NCI-H2196 (cell line): ENCODE data around the gene ANKMY1.

Experiments
- DNase-seq: peaks from one replicate; lab custom pipeline; 2025; ENCODE audit not compliant: unreplicated experiment; lab: John Stamatoyannopoulos, UW

ANKMY1 gene

GRCh38 chr2:240480834-240481623, 76.8 kb downstream of the ANKMY1 start:
- no peak for DNase-seq

DNA sequence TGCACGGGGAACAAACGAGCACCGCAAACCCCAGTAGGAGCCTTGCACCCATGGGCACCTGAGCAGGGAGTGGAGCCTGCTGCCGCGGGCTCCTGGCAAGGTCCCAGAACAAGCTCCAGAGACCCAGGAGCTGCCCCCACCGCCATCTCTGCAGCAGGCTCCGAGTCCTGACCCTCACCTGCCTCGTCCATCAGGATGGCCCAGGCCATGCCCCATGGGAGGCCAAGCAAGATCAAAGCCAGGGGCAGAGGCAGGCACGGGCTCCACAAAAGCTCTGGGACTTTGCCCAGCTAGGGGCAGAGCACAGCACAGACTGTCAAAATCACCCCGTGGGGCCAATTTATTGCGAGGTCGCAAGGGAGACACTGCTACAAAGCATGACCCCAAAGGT, 78.7 kb downstream of the ANKMY1 start:
- no peak for DNase-seq

DNA sequence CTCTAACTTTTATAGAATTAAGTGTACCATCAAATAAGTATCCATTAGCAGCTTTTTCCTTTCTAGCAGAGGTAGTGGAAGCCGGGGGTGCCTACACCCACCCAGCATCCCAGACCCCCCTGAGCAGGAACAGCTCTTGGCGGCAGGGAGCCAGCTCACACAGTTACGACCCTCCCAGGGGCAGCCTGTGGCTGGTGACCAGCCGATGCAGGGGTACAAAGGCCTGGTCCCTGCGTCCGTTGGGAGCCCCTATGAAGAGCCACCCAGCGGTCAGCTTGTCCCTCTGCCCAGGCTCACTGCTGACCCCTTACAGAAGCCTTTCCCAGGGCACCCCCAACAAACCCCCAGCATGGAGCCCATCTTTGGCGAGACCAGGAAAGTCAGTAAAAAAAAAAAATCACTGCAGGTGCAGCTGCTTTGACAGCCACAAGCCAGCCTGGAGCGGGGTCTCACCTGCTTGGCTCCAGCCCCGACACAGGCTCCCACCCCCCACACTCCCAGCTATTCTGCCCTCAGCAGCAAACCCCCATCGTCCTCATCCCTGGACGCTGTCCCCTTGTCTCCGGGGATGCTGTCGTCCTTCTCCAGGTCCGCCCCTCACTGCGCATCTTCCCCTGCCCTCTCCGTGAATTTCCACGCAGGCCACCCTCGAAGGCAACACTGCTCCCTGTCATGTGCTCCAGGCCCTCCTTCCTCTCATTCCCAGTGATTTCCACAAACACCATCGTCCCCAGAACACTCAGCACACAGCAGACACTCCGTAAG, 79.3 kb downstream of the ANKMY1 start:
- no peak for DNase-seq

GRCh38 chr2:240477916-240478315, 79.9 kb downstream of the ANKMY1 start:
- DNase-seq = no peak

- DNase-seq = no peak
Measured at GRCh38 chr2:240473211-240473610, 84.6 kb downstream of the ANKMY1 start.

GRCh38 chr2:240472078-240472790, 85.6 kb downstream of the ANKMY1 start:
- no peak for DNase-seq

DNA sequence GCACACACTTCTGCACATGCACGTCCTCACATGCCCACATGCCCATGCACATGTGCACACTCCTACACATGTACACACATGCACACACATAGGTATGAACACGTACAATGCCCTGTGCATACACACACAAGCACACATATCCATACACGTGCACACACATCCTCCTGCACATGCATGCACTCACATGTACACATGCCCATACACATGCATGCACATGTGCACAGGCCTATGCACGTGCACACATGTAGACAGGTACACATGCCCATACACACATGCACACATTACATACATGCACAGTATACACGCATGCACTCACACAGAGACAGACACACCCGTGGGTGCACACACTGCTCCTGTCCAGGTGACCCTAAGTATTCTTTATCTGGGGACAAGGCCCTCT, 88.0 kb downstream of the ANKMY1 start:
- DNase-seq = no peak

- no peak for DNase-seq
Measured at GRCh38 chr2:240469239-240469636, 88.5 kb downstream of the ANKMY1 start.

GRCh38 chr2:240468303-240469238, 89.2 kb downstream of the ANKMY1 start:
- no peak for DNase-seq

GRCh38 chr2:240467659-240468302, 90.0 kb downstream of the ANKMY1 start:
- no peak for DNase-seq

GRCh38 chr2:240467149-240467642, 90.6 kb downstream of the ANKMY1 start:
- DNase-seq = no peak

- no peak for DNase-seq
Measured at GRCh38 chr2:240466579-240467148, 91.1 kb downstream of the ANKMY1 start.

GRCh38 chr2:240465765-240466578, 91.8 kb downstream of the ANKMY1 start:
- DNase-seq = no peak

DNA sequence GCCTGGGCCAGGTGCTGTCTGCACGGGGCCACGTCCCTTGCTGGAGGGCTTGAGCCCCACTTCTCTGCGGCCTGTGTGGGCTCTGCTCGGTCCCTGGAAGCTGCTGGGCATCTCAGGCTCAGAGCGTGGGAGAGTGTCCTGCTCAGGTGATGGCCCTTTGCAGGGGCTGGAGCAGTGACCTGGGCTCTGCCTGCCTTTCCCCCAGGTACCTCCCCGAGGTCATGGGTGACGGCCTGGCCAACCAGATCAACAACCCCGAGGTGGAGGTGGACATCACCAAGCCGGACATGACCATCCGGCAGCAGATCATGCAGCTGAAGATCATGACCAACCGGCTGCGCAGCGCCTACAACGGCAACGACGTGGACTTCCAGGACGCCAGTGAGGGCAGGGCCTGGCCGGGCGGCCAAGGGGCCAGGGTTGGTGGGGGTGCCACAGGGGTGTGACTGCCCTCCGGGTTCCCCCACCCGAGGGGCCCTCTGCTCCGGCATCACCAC, 92.5 kb downstream of the ANKMY1 start:
- no peak for DNase-seq

GRCh38 chr2:240464514-240465241, 93.1 kb downstream of the ANKMY1 start:
- DNase-seq = no peak

DNA sequence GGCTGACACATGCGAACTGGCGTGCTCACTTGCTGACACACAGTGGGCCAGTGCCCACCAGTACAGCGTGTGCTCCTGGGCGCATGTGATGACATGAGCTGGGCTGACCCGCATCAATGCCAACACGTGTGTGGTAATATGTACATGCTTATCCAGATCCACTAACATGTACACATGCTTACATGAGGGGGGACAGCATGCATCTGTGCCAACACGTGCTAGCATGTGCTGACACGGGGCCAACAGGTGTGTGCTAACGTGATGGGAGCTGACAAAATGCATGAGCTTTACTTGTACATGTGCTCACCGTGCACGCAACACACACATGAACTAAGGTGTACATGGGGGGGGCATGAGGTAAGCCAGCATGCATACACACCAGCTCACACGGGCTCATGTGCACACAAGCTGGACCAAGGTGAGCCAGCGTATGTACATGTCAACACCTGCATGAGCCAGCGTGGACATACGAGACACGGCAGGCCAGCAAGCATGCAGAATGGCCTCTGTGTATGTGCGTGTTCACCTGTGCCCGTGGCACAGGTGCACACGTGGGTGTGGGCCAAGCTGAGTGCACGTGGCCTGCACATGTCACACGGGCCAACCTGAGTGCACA, 93.8 kb downstream of the ANKMY1 start:
- DNase-seq = no peak

DNA sequence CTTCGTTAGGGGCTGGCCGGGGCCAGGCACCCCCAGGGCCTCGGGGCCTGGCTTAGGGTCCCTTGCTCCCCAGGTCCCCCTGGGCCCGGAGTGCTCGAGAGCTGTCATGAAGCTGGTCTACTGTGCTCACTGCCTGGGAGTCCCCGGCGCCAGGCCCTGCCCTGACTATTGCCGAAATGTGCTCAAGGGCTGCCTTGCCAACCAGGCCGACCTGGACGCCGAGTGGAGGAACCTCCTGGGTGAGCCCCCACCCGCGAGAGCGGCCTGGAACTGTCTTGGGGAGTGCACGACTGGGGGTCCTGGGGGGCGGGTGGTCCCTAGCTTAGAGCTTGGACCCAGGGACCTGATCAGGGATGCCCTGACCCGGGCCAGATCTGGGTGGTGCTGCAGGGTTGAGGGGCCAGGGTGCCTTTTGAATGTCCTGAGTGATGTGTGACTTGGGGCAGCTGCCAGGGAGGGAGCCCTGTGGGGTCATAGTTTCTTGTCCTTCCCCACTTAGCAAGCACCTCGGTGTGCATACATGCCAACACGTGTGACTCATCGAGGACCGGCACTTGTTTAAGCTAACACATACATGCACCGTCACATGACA, 94.4 kb downstream of the ANKMY1 start:
- no peak for DNase-seq
